GM12872 (cell line): ENCODE results near the gene SIRPA.

Experiments used
- TF ChIP-seq, protein P1 (sequence below): IDR thresholded peaks from 3 replicates; pipeline ENCODE4 v1.5.1; 2011; ENCODE audit warnings: low read depth, mild to moderate bottlenecking, low read length, moderate library complexity; ENCODE audit not compliant: insufficient read depth

The SIRPA gene

DNA sequence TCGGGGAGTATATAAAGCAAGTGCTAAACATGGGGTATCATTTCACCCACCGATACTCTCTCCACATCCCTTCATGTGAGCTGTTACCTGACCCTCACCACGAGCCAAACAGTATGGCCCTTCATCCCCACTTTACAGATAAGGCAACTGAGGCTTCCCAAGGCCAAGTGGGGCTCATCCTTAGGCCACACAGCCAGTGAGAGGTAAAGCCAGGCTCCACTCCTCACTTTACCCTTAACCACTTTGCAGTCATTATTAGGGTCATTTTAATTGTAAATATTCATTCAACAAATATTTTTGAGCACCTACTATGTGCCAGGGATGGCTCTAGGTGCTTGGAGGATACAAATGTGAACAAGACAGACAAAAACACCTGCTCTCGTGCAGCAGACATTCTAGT, 7.0 kb downstream of the SIRPA start:
- TF ChIP-seq, protein P1, sequence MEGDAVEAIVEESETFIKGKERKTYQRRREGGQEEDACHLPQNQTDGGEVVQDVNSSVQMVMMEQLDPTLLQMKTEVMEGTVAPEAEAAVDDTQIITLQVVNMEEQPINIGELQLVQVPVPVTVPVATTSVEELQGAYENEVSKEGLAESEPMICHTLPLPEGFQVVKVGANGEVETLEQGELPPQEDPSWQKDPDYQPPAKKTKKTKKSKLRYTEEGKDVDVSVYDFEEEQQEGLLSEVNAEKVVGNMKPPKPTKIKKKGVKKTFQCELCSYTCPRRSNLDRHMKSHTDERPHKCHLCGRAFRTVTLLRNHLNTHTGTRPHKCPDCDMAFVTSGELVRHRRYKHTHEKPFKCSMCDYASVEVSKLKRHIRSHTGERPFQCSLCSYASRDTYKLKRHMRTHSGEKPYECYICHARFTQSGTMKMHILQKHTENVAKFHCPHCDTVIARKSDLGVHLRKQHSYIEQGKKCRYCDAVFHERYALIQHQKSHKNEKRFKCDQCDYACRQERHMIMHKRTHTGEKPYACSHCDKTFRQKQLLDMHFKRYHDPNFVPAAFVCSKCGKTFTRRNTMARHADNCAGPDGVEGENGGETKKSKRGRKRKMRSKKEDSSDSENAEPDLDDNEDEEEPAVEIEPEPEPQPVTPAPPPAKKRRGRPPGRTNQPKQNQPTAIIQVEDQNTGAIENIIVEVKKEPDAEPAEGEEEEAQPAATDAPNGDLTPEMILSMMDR, result no peak

DNA sequence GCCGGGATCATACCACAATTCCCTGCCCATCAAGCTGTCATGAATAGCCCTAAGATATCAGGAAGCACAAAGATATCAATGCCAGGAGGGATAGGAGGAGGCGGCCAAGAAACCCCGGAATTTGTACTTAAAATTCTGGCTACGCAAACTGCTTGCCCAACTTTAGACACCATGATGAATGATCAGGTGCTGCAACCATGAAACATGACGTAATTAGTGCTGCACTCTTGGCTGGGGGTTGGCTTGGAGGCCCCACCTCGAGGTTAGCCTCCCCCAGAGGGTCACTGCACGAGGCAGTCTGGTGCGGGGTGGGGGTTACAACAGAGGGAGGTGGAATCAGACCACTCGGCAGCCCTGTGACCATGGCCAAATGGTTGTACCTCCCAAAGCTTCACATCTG, 8.9 kb downstream of the SIRPA start:
- TF ChIP-seq, protein P1, result no peak

DNA sequence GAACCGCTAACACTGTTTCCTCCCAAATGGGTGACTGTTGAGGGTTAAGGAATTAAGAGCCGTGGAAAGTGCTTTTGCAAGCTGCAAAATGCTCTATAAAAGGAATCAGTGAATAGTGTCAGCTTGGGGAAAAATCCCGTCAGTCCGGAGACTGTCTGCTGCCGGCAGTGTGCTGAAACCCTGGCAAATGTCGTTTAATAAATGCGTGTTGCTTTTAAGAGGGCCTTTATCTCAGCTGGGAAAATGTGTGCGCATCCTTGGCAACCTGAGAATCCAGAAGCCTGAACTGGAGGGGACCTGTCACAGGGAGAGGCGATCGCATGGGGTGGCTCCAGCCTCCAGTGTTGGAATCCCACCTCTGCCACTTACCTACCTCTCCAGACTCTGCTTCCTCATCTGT, 9.8 kb downstream of the SIRPA start:
- TF ChIP-seq, protein P1, result no peak

DNA sequence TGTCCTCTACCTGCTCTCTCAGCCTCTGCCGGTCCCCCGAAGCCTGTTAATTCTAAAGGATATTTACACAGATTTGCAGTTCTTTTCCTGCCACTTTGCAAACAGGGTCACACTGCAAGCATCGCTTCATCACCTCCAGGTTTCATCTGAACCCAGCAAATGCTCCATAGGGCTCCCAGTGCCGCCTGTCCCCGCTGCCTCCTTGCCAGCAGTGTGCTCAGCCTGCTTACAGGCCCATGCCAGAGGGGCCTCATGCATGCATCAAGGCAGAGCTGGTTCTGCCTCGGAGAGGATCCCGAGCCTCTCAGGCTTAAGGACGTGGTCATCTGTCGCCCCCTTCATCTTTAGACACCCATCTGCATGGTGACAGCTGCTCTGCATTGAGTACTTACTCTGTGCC, 10.5 kb downstream of the SIRPA start:
- TF ChIP-seq, protein P1, result no peak

DNA sequence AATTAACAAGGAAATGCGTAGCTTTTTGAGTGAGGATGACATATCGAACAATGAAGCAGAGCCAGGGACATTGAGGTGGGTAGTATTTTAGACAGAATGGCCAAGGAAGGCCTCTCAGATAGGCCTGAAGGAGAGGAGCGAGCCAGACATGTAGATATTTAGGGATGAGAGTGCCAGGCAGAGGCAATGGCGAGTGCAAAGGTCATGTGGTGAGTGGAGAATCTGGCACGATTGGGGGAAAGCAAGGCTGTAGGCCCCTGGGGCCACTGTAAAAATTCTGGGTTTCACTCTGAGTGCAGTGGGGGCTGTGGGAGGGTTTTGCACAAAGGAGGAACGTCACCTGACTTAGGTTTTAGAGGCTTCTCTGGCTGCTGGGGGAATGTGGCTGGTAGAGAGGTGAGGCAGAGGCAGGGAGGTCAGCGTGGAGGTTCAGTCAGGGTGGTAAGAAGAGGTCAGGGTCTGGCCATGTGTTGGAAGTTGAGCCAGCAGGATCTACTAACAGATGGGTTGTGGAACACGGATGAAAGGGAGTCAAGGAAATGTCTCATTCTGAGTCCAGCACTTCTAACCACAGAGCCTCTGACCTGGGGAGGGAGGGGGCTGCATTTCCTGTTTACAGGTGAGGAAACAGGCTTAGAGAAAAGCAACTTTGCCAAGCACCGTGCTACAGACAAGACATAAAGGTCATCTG, 11.3 kb downstream of the SIRPA start:
- TF ChIP-seq, protein P1, result no peak

DNA sequence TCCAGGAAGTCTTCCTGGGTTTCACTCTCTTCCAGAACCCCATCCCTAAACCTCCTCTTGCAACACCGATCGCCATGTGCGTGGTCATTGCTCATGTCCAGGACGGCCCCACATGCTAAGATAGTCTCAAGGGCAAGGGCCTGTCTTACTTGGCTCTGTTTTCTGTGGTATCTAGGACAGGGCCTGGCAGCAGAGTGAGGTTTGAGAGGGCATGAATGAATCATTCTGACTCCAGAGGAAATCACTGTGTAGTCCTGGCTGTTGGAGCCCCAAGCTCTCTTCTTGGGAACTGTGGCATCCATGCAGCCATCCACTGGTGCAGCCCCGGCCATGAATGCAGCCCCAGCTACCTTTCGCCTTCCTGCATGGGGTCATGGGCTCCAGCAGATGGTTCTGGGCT, 12.4 kb downstream of the SIRPA start:
- TF ChIP-seq, protein P1, result no peak

DNA sequence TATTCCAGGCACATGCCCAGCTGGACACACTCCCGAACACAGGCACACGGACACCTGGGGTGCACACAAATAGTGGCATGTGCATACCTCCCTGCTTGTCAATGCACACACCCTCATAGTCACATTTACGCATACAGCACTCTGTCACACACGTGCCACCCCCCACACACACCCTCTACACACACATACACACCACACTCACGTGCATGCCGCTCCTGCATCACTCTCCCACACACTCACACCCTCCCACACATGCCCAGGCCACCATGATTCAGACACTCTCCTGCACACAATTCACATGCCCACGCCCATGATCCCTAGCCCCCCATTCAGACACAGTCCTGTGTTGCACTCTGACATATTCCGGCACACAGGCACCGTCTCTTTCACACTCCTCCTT, 13.0 kb downstream of the SIRPA start:
- TF ChIP-seq, protein P1, result no peak
